Fibroblast of villous mesenchyme (primary cell): Measurements from ENCODE around the gene MKNK2. TPM values are rescaled to one million over a fixed set of nuclear protein-coding genes. Genes with fewer than 3 reads are reported as not detected.

ENCODE experiments used
- DNase-seq: peaks from one replicate; pipeline ENCODE4 v3.0.0-alpha.2; 2010; ENCODE audit warnings: low read depth
- H3K4me3 ChIP-seq: 2 replicates; pipeline ENCODE4 v1.5.1; 2011; ENCODE audit warnings: low read depth, mild to moderate bottlenecking, low read length
- CTCF ChIP-seq: IDR thresholded peaks from 2 replicates; pipeline ENCODE4 v1.5.1; 2012; ENCODE audit warnings: low read depth, mild to moderate bottlenecking, low read length; ENCODE audit not compliant: insufficient read depth
- total RNA-seq: library from RNA; depleted of rRNA; stranded (reverse); fragments of >200 nt; gene quantifications from 2 replicates; pipeline ENCODE4 v1.2.3, GENCODE V29; 2012

The MKNK2 gene
- total RNA-seq, 1 donor: 59.2 TPM

GRCh38 chr19:2056837-2057192 lies 5.8 kb upstream of the MKNK2 start:
- no peak overlapping the region for H3K4me3 ChIP-seq
- TF ChIP-seq CTCF: no peak
- no peak for DNase-seq

- peak overlapping the region; percentile 29 for H3K4me3 ChIP-seq
- peak; percentile 83 for DNase-seq
These were observed 5.1 kb upstream of the MKNK2 start for GRCh38 chr19:2055931-2056836.

GRCh38 chr19:2054763-2055162 lies 3.7 kb upstream of the MKNK2 start:
- H3K4me3 ChIP-seq: no peak overlapping the region
- no peak for TF ChIP-seq CTCF
- no peak for DNase-seq

More at GRCh38 chr19:2055931-2056836, 5.1 kb upstream of the MKNK2 start:
- no peak for TF ChIP-seq CTCF

GRCh38 chr19:2053601-2054389 lies 2.8 kb upstream of the MKNK2 start:
- DNase-seq: peak; percentile 92
- TF ChIP-seq CTCF: no peak
- no peak overlapping the region for H3K4me3 ChIP-seq

- no peak for TF ChIP-seq CTCF
- no peak for DNase-seq
- H3K4me3 ChIP-seq: no peak overlapping the region
These were observed 995 bp upstream of the MKNK2 start for GRCh38 chr19:2051773-2052704.

GRCh38 chr19:2050349-2050990 lies 574 bp downstream of the MKNK2 start:
- H3K4me3 ChIP-seq: peak overlapping the region; percentile 86
- DNase-seq: no peak
- TF ChIP-seq CTCF: no peak
